HL-60 (cell line): ENCODE measurements around the gene WAPL.

Source experiments
- GABPA ChIP-seq: IDR thresholded peaks from 2 replicates; pipeline ENCODE4 v1.6.1; 2012; ENCODE audit warnings: low read depth
- TF ChIP-seq, protein P1 (sequence below): IDR thresholded peaks from one replicate; pipeline ENCODE4 v1.5.1; 2011; ENCODE audit warnings: low read length, control low read depth, inconsistent platforms; ENCODE audit not compliant: insufficient read depth

DNA sequence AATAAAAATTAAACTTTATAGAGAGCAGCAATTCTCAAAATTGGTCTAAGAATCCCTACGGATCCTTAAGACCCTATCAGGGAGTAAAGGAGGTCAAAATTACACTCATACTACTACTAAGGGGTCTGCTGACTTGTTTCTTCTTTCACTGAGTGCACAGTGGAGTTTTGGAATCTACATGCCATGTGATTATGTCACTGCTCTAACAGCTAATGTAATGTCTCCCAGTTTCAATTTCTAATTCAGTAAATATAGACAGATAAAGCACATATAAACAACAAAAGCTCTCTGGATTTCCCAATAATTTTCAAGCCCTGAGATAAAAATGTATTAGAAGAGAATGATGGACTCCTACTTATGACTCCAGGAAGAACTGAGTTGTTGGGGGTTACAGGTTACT, 74.6 kb downstream of the WAPL start:
- TF ChIP-seq, protein P1, sequence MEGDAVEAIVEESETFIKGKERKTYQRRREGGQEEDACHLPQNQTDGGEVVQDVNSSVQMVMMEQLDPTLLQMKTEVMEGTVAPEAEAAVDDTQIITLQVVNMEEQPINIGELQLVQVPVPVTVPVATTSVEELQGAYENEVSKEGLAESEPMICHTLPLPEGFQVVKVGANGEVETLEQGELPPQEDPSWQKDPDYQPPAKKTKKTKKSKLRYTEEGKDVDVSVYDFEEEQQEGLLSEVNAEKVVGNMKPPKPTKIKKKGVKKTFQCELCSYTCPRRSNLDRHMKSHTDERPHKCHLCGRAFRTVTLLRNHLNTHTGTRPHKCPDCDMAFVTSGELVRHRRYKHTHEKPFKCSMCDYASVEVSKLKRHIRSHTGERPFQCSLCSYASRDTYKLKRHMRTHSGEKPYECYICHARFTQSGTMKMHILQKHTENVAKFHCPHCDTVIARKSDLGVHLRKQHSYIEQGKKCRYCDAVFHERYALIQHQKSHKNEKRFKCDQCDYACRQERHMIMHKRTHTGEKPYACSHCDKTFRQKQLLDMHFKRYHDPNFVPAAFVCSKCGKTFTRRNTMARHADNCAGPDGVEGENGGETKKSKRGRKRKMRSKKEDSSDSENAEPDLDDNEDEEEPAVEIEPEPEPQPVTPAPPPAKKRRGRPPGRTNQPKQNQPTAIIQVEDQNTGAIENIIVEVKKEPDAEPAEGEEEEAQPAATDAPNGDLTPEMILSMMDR, result no peak
- no peak for TF ChIP-seq GABPA
